GM12878 (cell line): Measurements from ENCODE around the gene FBXO39. TPM values are rescaled to one million over a fixed set of nuclear protein-coding genes. Genes with fewer than 3 reads are reported as not detected.

Experiments used
- ATAC-seq: fragments of 200-7000 bp; cut with Tn5 transposase; 3 replicates; pipeline ENCODE4 v1.9.1; 2020; ENCODE audit warnings: mild to moderate bottlenecking, moderate library complexity
- BruUV-seq: library from RNA; stranded (reverse); fragments of 400-500 nt; replicated peaks from 2 replicates; lab custom pipeline; 2021; lab: Mats Ljungman, UMichigan
- CTCF ChIA-PET: fragments of 300-600 bp; sonication (Branson Sonifier 250); formaldehyde crosslinking; extraction: SDS; loops from one replicate; lab custom pipeline; 2021; ENCODE audit warnings: inconsistent platforms; lab: Yijun Ruan, JAX
- POLR2A ChIA-PET: fragments of 350-600 bp; formaldehyde crosslinking; extraction: SDS; loops from one replicate; lab custom pipeline; 2021; ENCODE audit warnings: inconsistent platforms; lab: Charles Lee
- RAD21 ChIA-PET: fragments of 300-600 bp; sonication (Branson Sonifier 250); formaldehyde crosslinking; loops from one replicate; lab custom pipeline; 2023; ENCODE audit warnings: antibody characterized with exemption; ENCODE audit not compliant: unreplicated experiment; lab: Charles Lee
- SMC1A ChIA-PET: fragments of 300-600 bp; sonication (Branson Sonifier 250); formaldehyde crosslinking; loops from one replicate; lab custom pipeline; 2023; ENCODE audit not compliant: unreplicated experiment, uncharacterized antibody; lab: Charles Lee
- DNase-seq: peaks from one replicate; pipeline ENCODE4 v3.0.0-alpha.2; 2011; ENCODE audit warnings: low read depth, low spot score
- FAIRE-seq: peaks from 3 replicates; lab custom pipeline; 2011; peaks lifted over from hg19 to GRCh38; lab: Jason Lieb, UNC
- H2AFZ ChIP-seq: 2 replicates; pipeline ENCODE4 v1.6.0; 2011; ENCODE audit warnings: low read depth, low read length, control low read depth; ENCODE audit not compliant: control insufficient read depth
- H3K27ac ChIP-seq: 2 replicates; pipeline ENCODE4 v1.5.1; 2011; ENCODE audit warnings: control low read depth; ENCODE audit not compliant: control insufficient read depth, insufficient read depth
- H3K27me3 ChIP-seq, 2 experiments: replicated peaks in 1 of 2; 2 replicates each; pipeline versions ENCODE4 v1.6.0 to v1.6.1; 2011; ENCODE audit warnings: low read length in 1 of 2; ENCODE audit not compliant: control insufficient read depth in 2 of 2, insufficient read depth in 2 of 2
- H3K36me3 ChIP-seq, 2 experiments: 2 replicates each; pipeline ENCODE4 v1.5.1; 2011; ENCODE audit warnings: low read length in 1 of 2; ENCODE audit not compliant: control insufficient read depth in 2 of 2, insufficient read depth in 2 of 2
- H3K4me1 ChIP-seq: 2 replicates; pipeline ENCODE4 v1.6.1; 2011; ENCODE audit warnings: mild to moderate bottlenecking, low read length, moderate library complexity, mixed read lengths; ENCODE audit not compliant: control insufficient read depth, insufficient read depth
- H3K4me2 ChIP-seq: 2 replicates; pipeline ENCODE4 v1.6.0; 2011; ENCODE audit warnings: control low read depth; ENCODE audit not compliant: control insufficient read depth, insufficient read depth
- H3K4me3 ChIP-seq: fragments of 200-600 bp; sonication (generic); 2 replicates; pipeline ENCODE4 v1.5.1; 2016
- H3K79me2 ChIP-seq: 2 replicates; pipeline ENCODE4 v1.6.0; 2011; ENCODE audit warnings: low read length; ENCODE audit not compliant: control insufficient read depth, insufficient read depth
- H3K9ac ChIP-seq: 2 replicates; pipeline ENCODE4 v1.8.0; 2011; ENCODE audit warnings: low read length, control low read depth, mixed read lengths; ENCODE audit not compliant: control insufficient read depth, insufficient read depth
- H3K9me3 ChIP-seq: replicated peaks from 3 replicates; pipeline ENCODE4 v1.5.1; 2011; ENCODE audit warnings: mild to moderate bottlenecking, low read length; ENCODE audit not compliant: control insufficient read depth, insufficient read depth
- H4K20me1 ChIP-seq: 2 replicates; pipeline ENCODE4 v1.6.0; 2011; ENCODE audit not compliant: control insufficient read depth, insufficient read depth
- CBFB ChIP-seq: IDR thresholded peaks from 2 replicates; pipeline ENCODE4 v1.6.1; 2016; ENCODE audit warnings: antibody characterized with exemption, low read depth
- EED ChIP-seq: sonication (generic); IDR thresholded peaks from 2 replicates; pipeline ENCODE4 v1.6.1; 2016; ENCODE audit warnings: antibody characterized with exemption, low read depth
- ETV6 ChIP-seq, 2 experiments: fragments of 450-650 bp in 1 of 2; IDR thresholded peaks in 1 of 2; conservative IDR thresholded peaks in 1 of 2; 2 replicates each; pipeline ENCODE4 v1.6.1; 2014; ENCODE audit warnings: antibody characterized with exemption in 1 of 2, borderline replicate concordance in 1 of 2, low read depth in 1 of 2, mild to moderate bottlenecking in 1 of 2, moderate library complexity in 1 of 2
- FOXK2 ChIP-seq: fragments of 450-650 bp; IDR thresholded peaks from 2 replicates; pipeline ENCODE4 v1.6.1; 2017; ENCODE audit warnings: mild to moderate bottlenecking, moderate library complexity
- HSF1 ChIP-seq: fragments of 150-350 bp; IDR thresholded peaks from 2 replicates; pipeline ENCODE4 v1.6.1; 2014; ENCODE audit warnings: mild to moderate bottlenecking, low read depth, low read length
- KDM1A ChIP-seq: fragments of 200-600 bp; sonication (generic); IDR thresholded peaks from 2 replicates; pipeline ENCODE4 v1.6.1; 2016; ENCODE audit warnings: borderline replicate concordance
- LARP7 ChIP-seq: fragments of 450-650 bp; IDR thresholded peaks from 2 replicates; pipeline ENCODE4 v1.6.1; 2017; ENCODE audit warnings: mild to moderate bottlenecking
- MAX ChIP-seq: IDR thresholded peaks from 2 replicates; pipeline ENCODE4 v1.6.1; 2012; ENCODE audit warnings: low read depth, low read length, improper control_type of control experiment
- MEF2B ChIP-seq: fragments of 450-650 bp; IDR thresholded peaks from 2 replicates; pipeline ENCODE4 v1.6.1; 2018; ENCODE audit warnings: mild to moderate bottlenecking, moderate library complexity; ENCODE audit not compliant: partially characterized antibody, poor library complexity, severe bottlenecking
- MTA3 ChIP-seq: IDR thresholded peaks from 2 replicates; pipeline ENCODE4 v1.6.1; 2012; ENCODE audit warnings: low read length, inconsistent platforms, borderline replicate concordance
- NKRF ChIP-seq: fragments of 450-650 bp; conservative IDR thresholded peaks from 2 replicates; pipeline ENCODE4 v1.6.1; 2017; ENCODE audit warnings: mild to moderate bottlenecking, moderate library complexity
- NR2F1 ChIP-seq: fragments of 450-650 bp; conservative IDR thresholded peaks from 2 replicates; pipeline ENCODE4 v1.6.1; 2017; ENCODE audit warnings: mild to moderate bottlenecking
- PAX5 ChIP-seq: IDR thresholded peaks from 2 replicates; pipeline ENCODE4 v1.6.1; 2011; ENCODE audit warnings: low read depth, low read length, borderline replicate concordance
- PAX8 ChIP-seq: fragments of 450-650 bp; IDR thresholded peaks from 2 replicates; pipeline ENCODE4 v1.6.1; 2017; ENCODE audit warnings: mild to moderate bottlenecking, moderate library complexity
- RAD51 ChIP-seq: fragments of 450-650 bp; IDR thresholded peaks from 2 replicates; pipeline ENCODE4 v1.6.1; 2016; ENCODE audit warnings: moderate library complexity, mild to moderate bottlenecking, inconsistent platforms
- SIX5 ChIP-seq: IDR thresholded peaks from 2 replicates; pipeline ENCODE4 v1.6.1; 2011; ENCODE audit warnings: mild to moderate bottlenecking, low read depth, low read length, moderate library complexity; ENCODE audit not compliant: severe bottlenecking
- SMAD1 ChIP-seq: fragments of 450-650 bp; IDR thresholded peaks from 2 replicates; pipeline ENCODE4 v1.6.1; 2018; ENCODE audit warnings: mild to moderate bottlenecking, low read depth; ENCODE audit not compliant: partially characterized antibody
- TARDBP ChIP-seq: IDR thresholded peaks from 2 replicates; pipeline ENCODE4 v1.6.1; 2016; ENCODE audit warnings: borderline replicate concordance
- USF2 ChIP-seq: IDR thresholded peaks from 2 replicates; pipeline ENCODE4 v1.6.1; 2011; ENCODE audit warnings: low read depth, low read length, improper control_type of control experiment, borderline replicate concordance
- YBX1 ChIP-seq: fragments of 450-650 bp; IDR thresholded peaks from 2 replicates; pipeline ENCODE4 v1.6.1; 2016; ENCODE audit warnings: antibody characterized with exemption
- WGBS: methylation state at CpG from one replicate; pipeline ENCODE4 v1.1.6; 2016; ENCODE audit warnings: low lambda C conversion rate; ENCODE audit not compliant: insufficient replicate concordance, insufficient coverage; ENCODE audit errors: missing lambda C conversion rate; 5-methylcytosine and 5-hydroxymethylcytosine counted together
- in situ Hi-C: fragments of 300-500 bp; cut with MboI; formaldehyde crosslinking; loops from 9 replicates; pipeline ENCODE4 v1.14.3; 2018; ENCODE audit warnings: mixed read lengths
- intact Hi-C: fragments of 100-400 bp; cut with micrococcal nuclease; formaldehyde crosslinking; loops from one replicate; pipeline ENCODE4 v1.14.2; 2022; ENCODE audit not compliant: unreplicated experiment
- polyA plus RNA-seq, 11 experiments: library from polyadenylated mRNA; depleted of rRNA in 4 of 11; unstranded in 6 of 11; stranded (reverse) in 5 of 11; fragments of >200 nt; fragmentation: Nextera tagmentation in 4 of 11; fragmentation: Illumina TruSeq in 1 of 11; extraction: Ambion mirVana in 4 of 11; extraction: Trizol in 1 of 11; gene quantifications; 1 replicate in 1 of 11; 2 replicates in 10 of 11; pipeline versions ENCODE4 v1.2.1 to v1.2.3, GENCODE V29; 2011 to 2016; ENCODE audit warnings: inconsistent platforms in 2 of 11, missing spikeins in 2 of 11, low read depth in 1 of 11
- total RNA-seq, 4 experiments: library from RNA; depleted of rRNA in 3 of 4; stranded (reverse); fragments of >200 nt in 3 of 4; fragmentation: Illumina TruSeq in 1 of 4; extraction: Trizol in 1 of 4; gene quantifications; 2 replicates each; pipeline versions ENCODE4 v1.2.1 to v1.2.3, GENCODE V29; 2013 to 2021

Gene FBXO39
- total and polyA plus RNA-seq, 10 of the 15 experiments (the other 5 are each of a cell fraction or from before 2014, with no cell fraction given): 0.05 to 0.62 (median 0.16) TPM; not detected in 6

- TF ChIP-seq FOXK2 (no peak), PAX5 (no peak), SIX5 (no peak), RAD51 (no peak), NKRF (no peak), MAX (no peak), KDM1A (no peak), LARP7 (no peak), MTA3 (no peak), USF2 (no peak), ETV6 (conservative IDR thresholded peaks at IDR 0.05 in 1 of 2, IDR thresholded peaks at IDR 0.05 in 1 of 2; ENCODE audit: borderline replicate concordance in 1 of 2, low read depth in 1 of 2) (no peak), TARDBP (no peak), EED (no peak), MEF2B (no peak), YBX1 (no peak), NR2F1 (no peak), PAX8 (no peak), SMAD1 (no peak), HSF1 (no peak), CBFB (no peak)
- TF ChIP-seq, all 136 proteins: peak for 0
- no TSS peak for BruUV-seq
- DNase-seq: no peak
- ChIA-PET CTCF (no interaction called here), SMC1A (no interaction called here), RAD21 (no interaction called here), POLR2A (no interaction called here)
- H2AFZ ChIP-seq: no peak overlapping the region
- no peak for FAIRE-seq
- H3K27ac ChIP-seq: no peak overlapping the region
- in situ Hi-C loops: no loop called here
- H3K9me3 ChIP-seq: no peaks in the 10 kb centered on the region
- ATAC-seq: no peak
- no peaks in the 10 kb centered on the region; a peak in 2 of 4 replicates for H3K27me3 ChIP-seq
- no peaks in the 10 kb centered on the region for H4K20me1 ChIP-seq
- H3K4me3 ChIP-seq: no peak overlapping the region
- 0% methylated on average over 2 of the region's 2 CpGs for WGBS
- intact Hi-C loops: no loop called here
- H3K36me3 ChIP-seq: no peaks in the 10 kb centered on the region
- H3K9ac ChIP-seq: no peak overlapping the region
- H3K4me1 ChIP-seq: no peaks in the 10 kb centered on the region
- H3K79me2 ChIP-seq: no peaks in the 10 kb centered on the region
- H3K4me2 ChIP-seq: no peak overlapping the region
Observed at GRCh38 chr17:6796887-6797490, 21.0 kb downstream of the FBXO39 start.
